Dendritic cell treated with granulocyte-macrophage colony-stimulating factor and Interleukin-4, amounts not matched to agents 40 ng/mL and 50 ng/mL, for 4 days (primary cell): ENCODE results near the gene GALNT12.
A peak's percentile ranks its signal among the peaks of the same experiment; 100 is the strongest.

Experiments used
- H3K27ac Mint-ChIP-seq: one replicate; pipeline ENCODE4 v1.8.0; 2022; ENCODE audit warnings: mild to moderate bottlenecking, mixed read lengths
- H3K27me3 Mint-ChIP-seq: one replicate; pipeline ENCODE4 v1.8.0; 2022; ENCODE audit warnings: mild to moderate bottlenecking, mixed read lengths
- H3K36me3 Mint-ChIP-seq: one replicate; pipeline ENCODE4 v1.8.0; 2022; ENCODE audit warnings: low read depth, mixed read lengths
- H3K4me1 Mint-ChIP-seq: one replicate; pipeline ENCODE4 v1.8.0; 2022; ENCODE audit warnings: low read depth, mixed read lengths
- H3K4me3 Mint-ChIP-seq: one replicate; pipeline ENCODE4 v1.8.0; 2022; ENCODE audit warnings: mild to moderate bottlenecking, moderate library complexity, mixed read lengths
- H3K9me3 Mint-ChIP-seq: one replicate; pipeline ENCODE4 v1.8.0; 2022; ENCODE audit warnings: mixed read lengths
- intact Hi-C: fragments of 100-400 bp; cut with micrococcal nuclease; formaldehyde crosslinking; loops from one replicate; pipeline ENCODE4 v1.15.0; 2022

The GALNT12 gene

DNA sequence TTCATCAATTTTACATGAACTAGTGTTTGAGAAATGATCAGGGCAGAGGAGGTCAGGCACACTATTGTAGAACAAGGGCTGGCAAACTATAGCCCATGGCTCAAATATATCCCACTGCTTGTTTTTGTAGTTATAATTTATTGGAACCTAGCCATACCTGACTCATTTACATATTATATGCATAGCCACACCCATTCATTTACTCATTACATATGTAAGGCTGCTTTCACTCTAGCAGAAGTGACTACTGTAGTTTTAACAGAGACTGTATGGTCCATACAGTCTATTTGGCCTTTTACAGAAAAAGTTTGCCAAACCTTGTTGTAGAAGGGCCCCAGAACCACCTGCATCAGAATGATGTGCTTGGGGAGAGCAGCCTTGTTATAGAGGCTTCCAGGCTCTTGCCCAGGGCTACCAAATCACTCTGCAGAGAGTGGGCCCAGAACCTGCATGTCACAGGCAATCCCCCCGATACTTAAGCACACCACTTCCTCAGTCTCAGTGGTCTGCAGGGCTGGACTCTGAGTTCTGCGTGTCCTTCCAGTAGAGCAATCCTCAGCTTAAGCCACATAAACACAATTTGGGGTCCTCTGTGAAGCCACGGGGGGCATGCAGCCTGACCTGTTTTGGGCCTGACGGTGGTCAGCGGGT is 17.9 kb upstream of the GALNT12 start:
- Mint-ChIP-seq H3K27me3 (peaks cover 9% of the 10 kb centered on the region), H3K36me3 (no peaks in the 10 kb centered on the region), H3K4me1 (peaks cover 5% of the 10 kb centered on the region), H3K27ac (no peak overlapping the region), H3K4me3 (no peak overlapping the region), H3K9me3 (no peaks in the 10 kb centered on the region)
- intact Hi-C loops, result loop anchor here (5.0 kb wide), 1 partner anchor 252 kb away; no protein-coding TSS in a partner anchor

DNA sequence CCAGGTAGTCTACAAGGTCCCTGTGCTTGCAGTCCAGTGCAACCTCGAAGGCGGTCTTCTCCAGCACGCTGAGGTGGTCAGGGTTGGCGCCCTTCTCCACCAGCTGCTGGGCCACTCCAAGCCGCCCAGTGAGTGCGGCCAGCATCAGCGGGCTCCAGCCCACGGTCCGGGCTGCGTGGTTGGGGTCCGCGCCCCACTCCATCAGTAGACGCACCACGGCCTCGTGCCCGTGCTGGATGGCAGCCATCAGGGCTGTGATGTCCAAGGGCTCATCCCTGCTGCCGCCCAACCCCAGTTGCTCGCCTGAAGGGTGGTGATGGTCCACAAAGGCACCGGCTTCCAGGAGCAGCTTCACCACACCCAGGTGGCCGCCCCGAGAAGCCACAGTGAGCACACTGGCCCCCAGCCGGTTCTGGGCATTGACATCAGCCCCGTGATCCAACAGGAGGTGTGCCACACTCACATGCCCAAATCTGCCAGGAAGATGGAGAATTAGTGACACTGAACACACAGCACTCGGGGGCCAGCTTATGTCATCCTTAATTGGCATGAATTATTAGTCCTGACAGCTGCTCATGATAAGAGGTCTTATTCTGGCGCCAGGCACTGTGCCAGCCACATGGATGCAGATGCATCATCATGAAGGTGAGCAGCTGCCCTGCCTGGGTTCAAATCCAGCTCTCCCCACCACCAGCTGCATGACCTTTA is 17.2 kb upstream of the GALNT12 start:
- Mint-ChIP-seq H3K27ac (no peak overlapping the region), H3K9me3 (no peaks in the 10 kb centered on the region), H3K27me3 (peaks cover 15% of the 10 kb centered on the region), H3K4me1 (peaks cover 9% of the 10 kb centered on the region), H3K4me3 (no peak overlapping the region), H3K36me3 (no peaks in the 10 kb centered on the region)
- intact Hi-C loops, result loop anchor here (5.0 kb wide), 1 partner anchor 253 kb away; no protein-coding TSS in a partner anchor

DNA sequence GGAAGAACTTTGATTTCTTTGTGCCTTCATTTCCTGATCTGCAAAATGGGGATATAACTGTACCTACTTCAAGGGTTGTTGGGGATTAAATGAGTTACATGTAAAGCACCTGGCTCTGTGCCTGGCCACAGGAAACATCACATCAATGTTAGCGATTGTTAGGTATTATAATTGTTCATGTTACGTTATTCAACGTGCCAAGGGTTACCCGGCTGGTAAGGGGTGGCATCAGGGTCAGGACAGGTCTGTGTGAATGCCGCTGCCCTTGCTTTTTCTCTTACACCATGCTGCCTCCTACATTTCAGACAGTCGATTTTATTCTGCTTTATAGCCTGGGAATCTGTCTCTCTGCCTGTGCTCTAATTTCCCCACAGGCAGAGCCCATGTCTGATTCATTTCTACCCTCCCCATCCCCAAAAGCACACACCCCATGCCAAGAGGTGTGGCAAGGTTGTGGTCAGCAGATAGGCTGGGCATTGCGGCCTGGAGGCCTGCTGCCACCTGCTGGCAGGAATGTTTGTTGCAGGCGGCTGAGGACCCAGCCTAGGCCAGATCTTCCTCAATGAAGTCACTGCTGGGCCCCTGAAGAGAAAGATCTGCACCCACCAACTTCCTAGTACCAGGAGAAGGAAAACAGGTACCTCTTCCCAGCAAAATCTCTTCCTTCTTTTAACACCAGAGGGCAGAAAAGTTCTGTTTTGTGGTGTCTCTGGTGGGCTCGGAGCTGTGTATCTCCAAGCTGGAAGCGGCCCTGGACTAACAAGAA is 16.4 kb upstream of the GALNT12 start:
- intact Hi-C loops, result loop anchor here (1.0 to 5.0 kb wide), 2 partner anchors 254 to 476 kb away; no protein-coding TSS in a partner anchor
- no peaks in the 10 kb centered on the region for H3K9me3 Mint-ChIP-seq
- H3K36me3 Mint-ChIP-seq, result no peaks in the 10 kb centered on the region
- no peak overlapping the region for H3K4me3 Mint-ChIP-seq
- H3K27me3 Mint-ChIP-seq, result peaks cover 21% of the 10 kb centered on the region
- H3K4me1 Mint-ChIP-seq, result peaks cover 14% of the 10 kb centered on the region
- no peak overlapping the region for H3K27ac Mint-ChIP-seq

DNA sequence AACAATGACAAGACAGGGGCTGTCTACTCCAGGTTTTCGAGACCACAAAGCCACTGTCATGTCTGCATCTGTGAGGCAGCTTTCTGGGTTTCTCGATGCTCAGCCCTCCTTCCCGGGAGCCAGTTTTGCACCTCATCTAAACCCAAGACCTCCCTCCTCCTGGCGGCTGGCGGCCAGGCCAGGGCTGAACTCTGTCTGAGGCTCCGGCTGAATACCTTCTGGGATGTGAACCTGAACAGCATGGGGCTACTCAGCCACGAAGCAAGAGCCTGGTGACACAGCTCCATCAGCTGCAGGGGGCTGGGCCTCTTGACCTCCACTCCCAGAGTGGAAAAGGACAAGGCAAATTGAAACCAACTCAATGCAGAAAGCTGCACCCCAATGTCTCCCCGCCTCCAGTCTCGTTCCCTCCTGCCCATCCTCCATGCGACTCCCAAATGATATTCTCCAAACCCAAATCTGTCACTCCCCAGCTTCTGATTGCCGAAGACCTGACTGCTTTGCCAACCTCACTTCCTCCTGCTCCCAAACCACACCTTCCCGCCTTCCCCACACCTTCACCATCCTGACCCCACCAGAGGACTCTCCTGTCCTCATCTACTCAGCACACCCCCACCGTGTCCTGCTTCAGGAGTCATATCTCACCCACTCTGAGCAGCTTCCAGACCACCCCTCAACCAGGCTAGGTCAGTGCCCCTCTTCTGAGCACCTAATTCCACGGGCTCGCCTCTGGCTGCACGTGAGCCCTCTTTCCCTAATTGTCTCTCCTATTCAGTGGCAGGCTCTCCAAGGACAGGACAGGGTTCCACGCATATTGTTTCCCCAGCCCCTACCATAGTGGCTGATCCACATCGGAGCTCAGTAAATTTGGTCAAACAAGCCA is 15.6 kb upstream of the GALNT12 start:
- peaks cover 18% of the 10 kb centered on the region for H3K4me1 Mint-ChIP-seq
- peaks cover 24% of the 10 kb centered on the region for H3K27me3 Mint-ChIP-seq
- peaks cover 4% of the 10 kb centered on the region for H3K36me3 Mint-ChIP-seq
- no peak overlapping the region for H3K4me3 Mint-ChIP-seq
- H3K9me3 Mint-ChIP-seq, result no peaks in the 10 kb centered on the region
- H3K27ac Mint-ChIP-seq, result no peak overlapping the region
- intact Hi-C loops, result loop anchor here (1.0 to 5.0 kb wide), 2 partner anchors 255 to 477 kb away; no protein-coding TSS in a partner anchor

DNA sequence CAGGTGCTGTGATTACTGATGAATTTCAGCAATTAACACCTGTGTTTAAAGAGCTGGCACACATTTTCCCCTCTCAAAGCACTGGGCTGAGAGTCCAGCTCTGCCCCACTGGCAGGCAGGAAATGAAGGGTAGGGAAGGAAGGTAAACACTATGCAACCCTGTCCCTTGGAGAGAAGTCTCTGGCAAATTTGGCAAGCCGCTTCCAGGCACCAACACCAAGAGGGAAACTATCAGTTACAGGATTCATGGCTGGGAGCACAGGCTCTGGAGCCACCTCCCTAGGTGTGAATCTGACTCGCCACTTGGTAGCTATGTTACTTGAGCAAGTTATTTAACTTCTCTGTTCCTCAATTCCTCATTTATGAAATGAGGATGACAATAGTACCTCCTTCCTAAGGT is 14.4 kb upstream of the GALNT12 start:
- intact Hi-C loops, result loop anchor here (5.0 kb wide), 1 partner anchor 256 kb away; no protein-coding TSS in a partner anchor
- Mint-ChIP-seq H3K9me3 (peaks cover 3% of the 10 kb centered on the region), H3K4me1 (peaks cover 24% of the 10 kb centered on the region), H3K27me3 (peaks cover 35% of the 10 kb centered on the region), H3K4me3 (no peak overlapping the region), H3K36me3 (peaks cover 5% of the 10 kb centered on the region), H3K27ac (no peak overlapping the region)

DNA sequence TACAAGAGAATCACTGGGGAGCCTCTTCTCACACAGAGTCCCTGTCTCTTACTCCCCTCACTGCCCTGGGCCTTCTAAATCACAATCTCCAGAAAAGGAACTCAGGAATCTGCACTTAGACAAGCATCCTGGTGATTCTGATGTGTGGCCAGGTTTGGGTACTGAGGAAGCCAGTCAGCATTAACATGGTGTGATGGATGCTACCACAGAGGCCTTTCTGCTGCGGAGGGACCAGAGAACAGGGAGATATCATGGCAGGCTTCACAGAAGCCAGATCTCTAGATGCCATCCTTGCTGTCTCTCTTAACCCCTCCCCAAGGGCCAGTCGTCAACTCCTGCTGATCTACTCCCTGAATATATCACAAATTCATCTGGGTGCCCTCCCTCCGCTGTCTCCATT is 12.7 kb upstream of the GALNT12 start:
- Mint-ChIP-seq H3K4me1 (peaks cover 24% of the 10 kb centered on the region), H3K36me3 (peaks cover 5% of the 10 kb centered on the region), H3K9me3 (peaks cover 12% of the 10 kb centered on the region), H3K27ac (no peak overlapping the region), H3K4me3 (no peak overlapping the region), H3K27me3 (peaks cover 46% of the 10 kb centered on the region)
- intact Hi-C loops, result loop anchor here (5.0 kb wide), 1 partner anchor 258 kb away; no protein-coding TSS in a partner anchor

DNA sequence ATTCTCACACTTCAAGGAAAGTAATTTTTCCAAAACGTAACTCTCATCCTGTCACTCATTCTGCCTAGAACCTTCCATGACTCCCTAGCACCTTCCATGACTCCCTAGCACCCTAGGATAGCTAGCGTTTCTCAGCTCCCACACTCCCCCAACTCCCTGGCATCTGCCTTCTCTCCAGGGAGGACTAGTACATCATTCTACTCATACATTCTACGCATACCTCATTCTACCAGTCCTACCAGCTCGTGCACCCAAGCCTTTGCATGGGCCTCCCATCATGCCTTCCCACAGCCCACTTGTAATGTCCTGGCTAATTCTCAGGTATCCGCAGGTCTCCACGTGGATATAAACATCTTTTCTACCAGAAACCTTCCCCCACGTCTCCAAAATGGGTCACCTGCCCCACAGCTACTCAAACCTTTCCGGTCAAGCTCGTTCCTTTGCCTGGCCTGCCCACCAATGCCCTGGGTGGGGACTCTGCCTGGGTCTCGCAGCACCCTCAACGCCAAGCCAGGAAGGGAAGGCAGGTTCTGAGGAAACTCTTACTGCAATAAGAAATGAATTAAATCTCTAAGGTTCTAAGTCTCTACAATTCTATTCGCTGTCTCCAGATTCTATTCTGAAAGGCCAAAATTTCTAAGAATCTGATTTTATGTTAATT is 12.0 kb upstream of the GALNT12 start:
- peaks cover 24% of the 10 kb centered on the region for H3K4me1 Mint-ChIP-seq
- H3K27me3 Mint-ChIP-seq, result peaks cover 47% of the 10 kb centered on the region
- intact Hi-C loops, result no loop called here
- peaks cover 12% of the 10 kb centered on the region for H3K9me3 Mint-ChIP-seq
- H3K36me3 Mint-ChIP-seq, result peaks cover 5% of the 10 kb centered on the region
- H3K4me3 Mint-ChIP-seq, result peak overlapping the region; percentile 39
- H3K27ac Mint-ChIP-seq, result no peak overlapping the region

DNA sequence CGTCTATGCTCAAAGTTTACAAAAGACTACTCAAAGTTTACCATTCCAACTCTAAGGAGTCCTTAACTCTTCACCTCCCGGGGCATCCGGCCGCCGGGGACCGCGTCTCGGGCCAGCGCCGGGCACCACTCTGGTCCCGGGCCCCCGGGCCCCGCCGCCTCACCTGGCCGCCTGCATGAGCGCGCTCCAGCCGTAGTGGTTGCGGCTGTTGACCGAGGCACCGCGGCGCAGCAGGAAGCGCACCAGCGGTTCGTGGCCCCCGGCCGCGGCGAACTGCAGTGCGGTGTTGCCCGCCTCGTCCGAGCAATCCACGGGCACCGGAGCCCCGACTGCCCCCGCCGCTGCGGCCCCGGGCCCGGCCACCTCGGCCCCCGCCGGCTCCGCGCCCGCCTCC is 11.5 kb upstream of the GALNT12 start:
- H3K27ac Mint-ChIP-seq, result no peak overlapping the region
- intact Hi-C loops, result no loop called here

DNA sequence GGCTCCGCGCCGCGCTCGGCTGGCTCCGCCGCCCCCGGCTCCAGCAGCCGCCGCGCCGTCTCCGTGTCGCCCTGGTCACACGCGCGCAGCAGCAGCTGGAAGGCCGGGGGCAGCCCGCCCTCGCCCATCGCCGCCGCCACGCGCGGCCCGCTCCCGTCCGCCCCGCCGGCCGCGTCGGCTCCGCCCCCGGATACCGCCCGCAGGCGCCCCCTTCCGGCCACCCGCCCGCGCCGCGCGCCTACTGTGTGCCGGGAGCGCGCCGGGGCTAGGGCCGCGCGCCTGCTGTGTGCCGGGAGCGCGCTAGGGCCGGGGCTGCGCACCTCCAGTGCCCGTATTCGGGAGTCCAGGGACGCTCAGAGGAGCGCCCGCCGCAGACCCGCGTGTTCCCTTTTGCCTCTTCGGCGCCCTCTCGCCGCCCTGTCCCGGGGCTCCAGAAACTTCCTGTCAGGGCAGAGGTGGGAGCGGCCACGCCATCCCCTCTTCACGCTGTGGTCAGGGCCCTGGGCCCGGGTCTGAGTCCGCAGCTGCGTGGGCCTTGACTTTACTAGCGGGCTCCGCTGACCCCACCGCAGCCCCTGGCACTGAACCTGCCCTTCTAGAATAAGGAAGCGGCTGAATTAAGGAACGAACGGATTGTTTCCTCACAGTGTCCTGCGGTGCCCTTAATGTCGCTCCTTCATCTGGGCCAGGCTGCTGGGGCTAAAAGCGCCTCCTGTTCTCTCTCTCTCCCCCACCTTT is 10.9 kb upstream of the GALNT12 start, which contains the start of gene ANKS6:
ANKS6 (minus strand) TSS at position 192 of the 738 bp plus-strand sequence; CDS start at position 128, 64 bp downstream.
- Mint-ChIP-seq H3K36me3 (peaks cover 5% of the 10 kb centered on the region), H3K9me3 (peaks cover 12% of the 10 kb centered on the region), H3K27ac (peak within 1 kb of the TSS; percentile 79), H3K27me3 (peaks cover 50% of the 10 kb centered on the region), H3K4me3 (peak within 1 kb of the TSS; percentile 83), H3K4me1 (peaks cover 19% of the 10 kb centered on the region)
- intact Hi-C loops, result no loop called here

More for the DNA sequence above, 11.5 kb upstream of the GALNT12 start:
- H3K9me3 Mint-ChIP-seq, result peaks cover 12% of the 10 kb centered on the region
- peaks cover 5% of the 10 kb centered on the region for H3K36me3 Mint-ChIP-seq
- peak overlapping the region; percentile 39 for H3K4me3 Mint-ChIP-seq
- peaks cover 47% of the 10 kb centered on the region for H3K27me3 Mint-ChIP-seq
- H3K4me1 Mint-ChIP-seq, result peaks cover 22% of the 10 kb centered on the region

DNA sequence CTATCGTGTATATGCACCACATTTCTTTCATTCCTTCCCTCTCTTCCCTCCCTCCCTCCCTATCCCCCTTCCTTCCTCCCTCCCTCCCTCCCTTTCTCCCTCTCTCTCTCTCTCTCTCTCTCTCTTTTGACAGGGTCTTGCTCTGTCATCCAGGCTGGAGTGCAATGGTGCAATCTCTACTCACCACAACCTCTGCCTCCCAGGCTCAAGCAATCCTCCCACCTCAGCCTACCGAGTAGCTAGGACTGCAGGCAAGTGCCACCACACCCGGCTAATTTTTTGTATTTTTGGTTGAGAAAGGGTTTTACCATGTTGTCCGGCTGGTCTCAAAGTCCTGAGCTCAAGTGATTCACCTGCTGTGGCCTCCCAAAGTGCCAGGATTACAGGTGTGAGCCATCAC is 10.0 kb upstream of the GALNT12 start:
- intact Hi-C loops, result no loop called here
- peaks cover 5% of the 10 kb centered on the region for H3K36me3 Mint-ChIP-seq
- H3K9me3 Mint-ChIP-seq, result peaks cover 12% of the 10 kb centered on the region
- peaks cover 19% of the 10 kb centered on the region for H3K4me1 Mint-ChIP-seq
- no peak overlapping the region for H3K27ac Mint-ChIP-seq
- H3K27me3 Mint-ChIP-seq, result peaks cover 51% of the 10 kb centered on the region
- no peak overlapping the region for H3K4me3 Mint-ChIP-seq

DNA sequence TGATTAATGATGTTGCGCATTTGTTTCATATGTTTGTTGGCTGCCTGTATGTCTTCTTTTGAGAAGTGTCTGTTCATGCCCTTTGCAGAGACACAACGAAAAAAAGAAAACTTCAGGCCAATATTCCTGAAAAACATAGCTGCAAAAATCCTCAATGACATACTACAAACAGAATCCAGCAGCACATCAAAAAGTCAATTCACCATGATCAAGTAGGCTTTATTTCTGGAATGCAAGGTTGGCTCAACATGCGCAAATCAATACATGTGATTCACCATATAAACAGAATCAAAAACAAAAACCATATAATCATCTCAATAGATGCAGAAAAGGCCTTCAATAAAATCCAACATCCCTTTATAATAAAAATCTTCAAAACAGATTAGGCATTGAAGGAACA is 9.2 kb upstream of the GALNT12 start:
- Mint-ChIP-seq H3K4me3 (no peak overlapping the region), H3K4me1 (peaks cover 19% of the 10 kb centered on the region), H3K9me3 (peaks cover 12% of the 10 kb centered on the region), H3K27me3 (peaks cover 54% of the 10 kb centered on the region), H3K36me3 (peaks cover 5% of the 10 kb centered on the region), H3K27ac (no peak overlapping the region)
- intact Hi-C loops, result no loop called here

DNA sequence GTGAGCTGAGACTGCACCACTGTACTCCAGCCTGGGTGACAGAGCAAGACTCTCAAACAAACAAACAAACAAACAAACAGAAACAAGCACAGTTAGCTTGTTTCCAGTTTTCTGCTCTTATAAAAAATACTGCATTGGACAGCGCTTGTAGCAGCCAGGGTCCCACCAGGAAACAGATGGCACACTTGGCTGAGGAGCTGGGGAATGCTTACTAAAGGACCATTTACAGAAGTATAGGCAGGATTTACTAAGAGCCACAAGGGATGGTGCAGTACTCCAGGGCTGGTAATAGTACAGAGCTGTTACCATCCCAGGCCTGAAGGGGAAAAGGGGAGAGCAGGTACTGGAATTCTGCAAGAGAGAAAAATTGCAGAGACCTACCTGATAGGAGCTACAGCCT is 5.9 kb upstream of the GALNT12 start:
- intact Hi-C loops, result no loop called here
- Mint-ChIP-seq H3K27ac (no peak overlapping the region), H3K9me3 (peaks cover 12% of the 10 kb centered on the region), H3K4me3 (no peak overlapping the region), H3K4me1 (peaks cover 23% of the 10 kb centered on the region), H3K27me3 (peaks cover 55% of the 10 kb centered on the region), H3K36me3 (peaks cover 4% of the 10 kb centered on the region)
